HepG2 (cell line): Measurements from ENCODE around the gene FFAR1. TPM values are rescaled to one million over a fixed set of nuclear protein-coding genes. Genes with fewer than 3 reads are reported as not detected.

Source experiments
- ATAC-seq: fragments of 200-7000 bp; cut with Tn5 transposase; 3 replicates; pipeline ENCODE4 v1.9.1; 2020; ENCODE audit warnings: mild to moderate bottlenecking, moderate library complexity
- BruUV-seq: library from RNA; stranded (reverse); fragments of 400-500 nt; replicated peaks from 2 replicates; lab custom pipeline; 2021; lab: Mats Ljungman, UMichigan
- CTCF ChIA-PET: fragments of 300-600 bp; formaldehyde crosslinking; extraction: SDS; loops from one replicate; lab custom pipeline; 2021; ENCODE audit warnings: low total read pairs, inconsistent platforms, low intra/inter-chr PET ratio; lab: Yijun Ruan, JAX
- POLR2A ChIA-PET: fragments of 350-600 bp; sonication (Branson Sonifier 250); formaldehyde crosslinking; loops from one replicate; lab custom pipeline; 2020; ENCODE audit warnings: antibody characterized with exemption, inconsistent platforms; lab: Yijun Ruan, JAX
- DNase-seq: peaks from one replicate; pipeline ENCODE4 v3.0.0-alpha.2; 2015; ENCODE audit warnings: low spot score
- FAIRE-seq: peaks from 3 replicates; lab custom pipeline; 2011; peaks lifted over from hg19 to GRCh38; lab: Jason Lieb, UNC
- H2AFZ ChIP-seq: one replicate; pipeline ENCODE4 v1.6.1; 2011; ENCODE audit warnings: low read length, inconsistent platforms
- H3K27ac ChIP-seq: fragments of 300-600 bp; 3 replicates; pipeline ENCODE4 v1.8.0; 2011; ENCODE audit warnings: mixed run types, mild to moderate bottlenecking, mixed read lengths, low read length, inconsistent platforms; ENCODE audit not compliant: insufficient read depth; ENCODE audit errors: extremely low read length
- H3K27me3 ChIP-seq, 2 experiments: fragments of 200-600 bp in 1 of 2; 2 replicates in 1 of 2; 3 replicates in 1 of 2; pipeline versions ENCODE4 v1.6.0 to v1.8.0; 2011; ENCODE audit warnings: low read length in 2 of 2, mild to moderate bottlenecking in 2 of 2, moderate library complexity in 2 of 2, inconsistent platforms in 1 of 2; ENCODE audit not compliant: insufficient read depth in 2 of 2, control insufficient read depth in 1 of 2
- H3K36me3 ChIP-seq, 2 experiments: fragments of 200-600 bp in 1 of 2; replicated peaks in 1 of 2; 2 replicates in 1 of 2; 3 replicates in 1 of 2; pipeline versions ENCODE4 v1.5.1 to v1.8.0; 2011; ENCODE audit warnings: low read length in 2 of 2, inconsistent platforms in 1 of 2; ENCODE audit not compliant: insufficient read depth in 2 of 2, control insufficient read depth in 1 of 2
- H3K4me1 ChIP-seq: 2 replicates; pipeline ENCODE4 v1.5.1; 2012; ENCODE audit warnings: low read length, inconsistent platforms; ENCODE audit not compliant: insufficient read depth
- H3K4me2 ChIP-seq: 2 replicates; pipeline ENCODE4 v1.6.0; 2011; ENCODE audit warnings: low read depth, low read length, inconsistent platforms
- H3K4me3 ChIP-seq, 3 experiments: fragments of 200-600 bp in 1 of 3; sonication (generic), shearing (Covaris generic) in 1 of 3; replicated peaks in 1 of 3; 2 replicates each; pipeline ENCODE4 v1.5.1; 2011 to 2016; ENCODE audit warnings: low read length in 3 of 3, inconsistent platforms in 2 of 3, low read depth in 2 of 3, mild to moderate bottlenecking in 2 of 3, control low read depth in 1 of 3, mixed read lengths in 1 of 3; ENCODE audit not compliant: insufficient read depth in 1 of 3
- H3K79me2 ChIP-seq: one replicate; pipeline ENCODE4 v1.6.1; 2011; ENCODE audit warnings: low read length, inconsistent platforms; ENCODE audit not compliant: insufficient read depth
- H3K9ac ChIP-seq: 2 replicates; pipeline ENCODE4 v1.6.0; 2011; ENCODE audit warnings: mild to moderate bottlenecking, low read depth, low read length, inconsistent platforms; ENCODE audit not compliant: insufficient read depth
- H3K9me3 ChIP-seq: 2 replicates; pipeline ENCODE4 v1.5.1; 2012; ENCODE audit warnings: mild to moderate bottlenecking, low read length
- H4K20me1 ChIP-seq: 2 replicates; pipeline ENCODE4 v1.6.0; 2011; ENCODE audit warnings: inconsistent platforms, mild to moderate bottlenecking, low read length, moderate library complexity; ENCODE audit not compliant: insufficient read depth
- AGO2 ChIP-seq: fragments of 200-400 bp; formaldehyde crosslinking; optimal IDR thresholded peaks from 2 replicates; pipeline ENCODE3; 2017; ENCODE audit warnings: mild to moderate bottlenecking, low read depth, low read length, moderate library complexity
- EEA1 ChIP-seq: sonication (generic); formaldehyde crosslinking; IDR thresholded peaks from 2 replicates; pipeline ENCODE4 v1.5.1; 2020; ENCODE audit warnings: mild to moderate bottlenecking, missing genetic modification reagents, borderline replicate concordance
- HCFC1 ChIP-seq: fragments of 150-350 bp; IDR thresholded peaks from 2 replicates; pipeline ENCODE4 v1.6.1; 2014; ENCODE audit warnings: low read depth, low read length
- HDAC6 ChIP-seq: fragments of 200-600 bp; sonication (generic); IDR thresholded peaks from 2 replicates; pipeline ENCODE4 v1.7.0; 2017; ENCODE audit warnings: mild to moderate bottlenecking, antibody characterized with exemption, low read length, low read depth
- SP1 ChIP-seq, 2 experiments: fragments of 450-650 bp in 1 of 2; sonication (generic) in 1 of 2; formaldehyde crosslinking in 1 of 2; IDR thresholded peaks; 2 replicates each; pipeline versions ENCODE4 v1.4.0 to v1.6.1; 2016 to 2020; ENCODE audit warnings: missing genetic modification reagents in 1 of 2
- TP53 ChIP-seq: sonication (generic); formaldehyde crosslinking; conservative IDR thresholded peaks from 2 replicates; pipeline ENCODE4 v1.4.0; 2020; ENCODE audit warnings: missing genetic modification reagents
- ZNF790 ChIP-seq: sonication (generic); formaldehyde crosslinking; IDR thresholded peaks from 2 replicates; pipeline ENCODE4 v1.8.0; 2022; ENCODE audit warnings: missing genetic modification reagents, mild to moderate bottlenecking, borderline replicate concordance
- WGBS: methylation state at CpG from one replicate; pipeline ENCODE4 v1.1.6; 2017; ENCODE audit warnings: low lambda C conversion rate; 5-methylcytosine and 5-hydroxymethylcytosine counted together
- in situ Hi-C: cut with HindIII; loops from 2 replicates; pipeline ENCODE4 v1.10.0; 2017; ENCODE audit warnings: low pct_unique_long_range_greater_than_20kb; ENCODE audit not compliant: extremely low pct_ligation_motif_present
- intact Hi-C: fragments of 100-400 bp; cut with micrococcal nuclease; formaldehyde crosslinking; loops from one replicate; pipeline ENCODE4 v1.10.0; 2022; ENCODE audit not compliant: unreplicated experiment
- polyA plus RNA-seq, 8 experiments: library from polyadenylated mRNA; depleted of rRNA in 3 of 8; stranded (reverse) in 7 of 8; unstranded in 1 of 8; fragments of >200 nt; fragmentation: Illumina TruSeq in 4 of 8; extraction: Trizol in 4 of 8; gene quantifications; 2 replicates each; pipeline versions ENCODE4 v1.2.1 to v1.2.3, GENCODE V29; 2011 to 2016; ENCODE audit warnings: low read depth in 4 of 8, missing spikeins in 1 of 8, mixed read lengths in 1 of 8; ENCODE audit not compliant: insufficient read depth in 1 of 8
- total RNA-seq, 5 experiments: library from RNA; depleted of rRNA; stranded (reverse); fragments of >200 nt; fragmentation: Illumina TruSeq; extraction: Trizol; gene quantifications; 2 replicates each; pipeline ENCODE4 v1.2.3, GENCODE V29; 2016; ENCODE audit warnings: low read depth in 1 of 5
- TF ChIP-seq, protein P1 (sequence below), 2 experiments: sonication (generic) in 1 of 2; formaldehyde crosslinking in 1 of 2; IDR thresholded peaks; 2 replicates each; pipeline versions ENCODE4 v1.4.0 to v1.6.1; 2018 to 2020; ENCODE audit warnings: missing genetic modification reagents in 2 of 2, borderline replicate concordance in 1 of 2, low read depth in 1 of 2, mild to moderate bottlenecking in 1 of 2, missing biosample characterization in 1 of 2
- TF ChIP-seq, protein P2 (sequence below): sonication (generic); formaldehyde crosslinking; IDR thresholded peaks from 2 replicates; pipeline ENCODE4 v1.4.0; 2020; ENCODE audit warnings: missing genetic modification reagents, borderline replicate concordance
- TF ChIP-seq, protein P3 (sequence below): sonication (generic); formaldehyde crosslinking; IDR thresholded peaks from 2 replicates; pipeline ENCODE4 v1.4.0; 2020; ENCODE audit warnings: mild to moderate bottlenecking, low read depth, missing genetic modification reagents

FFAR1 gene
- total and polyA plus RNA-seq, 2 of the 13 experiments (the other 11 are each of a cell fraction or from before 2014, with no cell fraction given) = not detected

DNA sequence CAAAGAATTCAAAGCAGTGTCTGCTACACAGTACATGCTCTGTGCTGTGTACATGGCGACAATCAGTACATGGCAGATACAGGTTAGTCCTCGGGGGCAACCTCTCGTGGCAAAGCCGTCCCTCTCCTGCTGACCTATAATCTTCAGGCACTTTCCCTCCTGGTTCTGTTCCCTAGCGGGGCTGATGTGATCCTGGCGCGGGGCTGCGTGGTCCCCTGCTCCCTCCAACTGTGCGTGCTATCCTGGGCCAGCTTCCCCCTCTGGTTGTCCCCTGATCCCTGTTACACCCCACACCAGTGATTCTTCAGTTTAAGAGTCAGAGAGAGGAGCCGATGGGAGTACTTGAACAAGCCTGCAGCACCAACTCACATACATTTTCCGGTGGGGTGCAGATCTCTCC lies 43.7 kb upstream of the FFAR1 start:
- in situ Hi-C loops (no loop called here), intact Hi-C loops (no loop called here)
- H3K36me3 ChIP-seq = no peaks in the 10 kb centered on the region
- no peaks in the 10 kb centered on the region for H3K9me3 ChIP-seq
- no peak for TF ChIP-seq EEA1 (CRISPR knock-in tag)
- TF ChIP-seq, protein P1, sequence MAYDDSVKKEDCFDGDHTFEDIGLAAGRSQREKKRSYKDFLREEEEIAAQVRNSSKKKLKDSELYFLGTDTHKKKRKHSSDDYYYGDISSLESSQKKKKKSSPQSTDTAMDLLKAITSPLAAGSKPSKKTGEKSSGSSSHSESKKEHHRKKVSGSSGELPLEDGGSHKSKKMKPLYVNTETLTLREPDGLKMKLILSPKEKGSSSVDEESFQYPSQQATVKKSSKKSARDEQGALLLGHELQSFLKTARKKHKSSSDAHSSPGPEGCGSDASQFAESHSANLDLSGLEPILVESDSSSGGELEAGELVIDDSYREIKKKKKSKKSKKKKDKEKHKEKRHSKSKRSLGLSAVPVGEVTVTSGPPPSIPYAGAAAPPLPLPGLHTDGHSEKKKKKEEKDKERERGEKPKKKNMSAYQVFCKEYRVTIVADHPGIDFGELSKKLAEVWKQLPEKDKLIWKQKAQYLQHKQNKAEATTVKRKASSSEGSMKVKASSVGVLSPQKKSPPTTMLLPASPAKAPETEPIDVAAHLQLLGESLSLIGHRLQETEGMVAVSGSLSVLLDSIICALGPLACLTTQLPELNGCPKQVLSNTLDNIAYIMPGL (CRISPR knock-in tag; IDR thresholded peaks at IDR 0.05; ENCODE audit: borderline replicate concordance in 1 of 2, low read depth in 1 of 2) = no peak
- no peak for TF ChIP-seq ZNF790
- TF ChIP-seq, protein P2, sequence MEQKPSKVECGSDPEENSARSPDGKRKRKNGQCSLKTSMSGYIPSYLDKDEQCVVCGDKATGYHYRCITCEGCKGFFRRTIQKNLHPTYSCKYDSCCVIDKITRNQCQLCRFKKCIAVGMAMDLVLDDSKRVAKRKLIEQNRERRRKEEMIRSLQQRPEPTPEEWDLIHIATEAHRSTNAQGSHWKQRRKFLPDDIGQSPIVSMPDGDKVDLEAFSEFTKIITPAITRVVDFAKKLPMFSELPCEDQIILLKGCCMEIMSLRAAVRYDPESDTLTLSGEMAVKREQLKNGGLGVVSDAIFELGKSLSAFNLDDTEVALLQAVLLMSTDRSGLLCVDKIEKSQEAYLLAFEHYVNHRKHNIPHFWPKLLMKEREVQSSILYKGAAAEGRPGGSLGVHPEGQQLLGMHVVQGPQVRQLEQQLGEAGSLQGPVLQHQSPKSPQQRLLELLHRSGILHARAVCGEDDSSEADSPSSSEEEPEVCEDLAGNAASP (CRISPR knock-in tag) = no peak
- TF ChIP-seq, protein P3, sequence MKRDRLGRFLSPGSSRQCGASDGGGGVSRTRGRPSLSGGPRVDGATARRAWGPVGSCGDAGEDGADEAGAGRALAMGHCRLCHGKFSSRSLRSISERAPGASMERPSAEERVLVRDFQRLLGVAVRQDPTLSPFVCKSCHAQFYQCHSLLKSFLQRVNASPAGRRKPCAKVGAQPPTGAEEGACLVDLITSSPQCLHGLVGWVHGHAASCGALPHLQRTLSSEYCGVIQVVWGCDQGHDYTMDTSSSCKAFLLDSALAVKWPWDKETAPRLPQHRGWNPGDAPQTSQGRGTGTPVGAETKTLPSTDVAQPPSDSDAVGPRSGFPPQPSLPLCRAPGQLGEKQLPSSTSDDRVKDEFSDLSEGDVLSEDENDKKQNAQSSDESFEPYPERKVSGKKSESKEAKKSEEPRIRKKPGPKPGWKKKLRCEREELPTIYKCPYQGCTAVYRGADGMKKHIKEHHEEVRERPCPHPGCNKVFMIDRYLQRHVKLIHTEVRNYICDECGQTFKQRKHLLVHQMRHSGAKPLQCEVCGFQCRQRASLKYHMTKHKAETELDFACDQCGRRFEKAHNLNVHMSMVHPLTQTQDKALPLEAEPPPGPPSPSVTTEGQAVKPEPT (CRISPR knock-in tag) = no peak
- TF ChIP-seq HDAC6 = no peak
- no peak for TF ChIP-seq TP53 (CRISPR knock-in tag)
- no peak for TF ChIP-seq SP1 (IDR thresholded peaks at IDR 0.05)
- TF ChIP-seq SP1 (CRISPR knock-in tag; IDR thresholded peaks at IDR 0.05) = no peak
- TF ChIP-seq AGO2 = no peak
- no peak for TF ChIP-seq HCFC1
- H3K4me1 ChIP-seq = peaks cover 45% of the 10 kb centered on the region
- no peak overlapping the region for H3K9ac ChIP-seq
- ChIA-PET CTCF (no interaction called here), POLR2A (no interaction called here)
- H3K27me3 ChIP-seq = no peaks in the 10 kb centered on the region
- no peak overlapping the region for H3K4me3 ChIP-seq
- DNase-seq (no peak), FAIRE-seq (no peak), ATAC-seq (no peak)
- H3K27ac ChIP-seq = no peak overlapping the region
- H3K79me2 ChIP-seq = no peaks in the 10 kb centered on the region
- WGBS = over 99% methylated on average over 11 of the region's 11 CpGs
- no peaks in the 10 kb centered on the region for H4K20me1 ChIP-seq
- no TSS peak for BruUV-seq
- H2AFZ ChIP-seq = no peak overlapping the region
- no peak overlapping the region for H3K4me2 ChIP-seq
